ENCODE data around the gene ZNF213. TPM values are rescaled to one million over a fixed set of nuclear protein-coding genes. Genes with fewer than 3 reads are reported as not detected.

Gene ZNF213
- polyA plus RNA-seq, 1 donor from 2014 or later, result 5.1 TPM

GRCh38 chr16:3183445-3184139 is 48.8 kb downstream of the ZNF213 start:
- Histone ChIP-seq H3K9me2 (ENCODE audit: insufficient read depth, low read length) (no peaks in the 10 kb centered on the region), H3K4me3 (ENCODE audit: low read length) (peak overlapping the region; percentile 66), H3K9ac (ENCODE audit: low read length) (no peak overlapping the region), H3K36me3 (ENCODE audit: insufficient read depth, low read length) (no peaks in the 10 kb centered on the region), H3K4me2 (ENCODE audit: low read length) (peak overlapping the region; percentile 44), H4K20me1 (ENCODE audit: insufficient read depth) (no peaks in the 10 kb centered on the region), H3K9me3 (ENCODE audit: low read length) (no peaks in the 10 kb centered on the region), H3K79me2 (replicated peaks; ENCODE audit: insufficient read depth, low read length) (no peaks in the 10 kb centered on the region), H2AFZ (ENCODE audit: low read depth, low read length) (no peak overlapping the region), H3K27ac (ENCODE audit: low read length) (no peak overlapping the region), H3F3A (ENCODE audit: insufficient read depth, low read length, poor library complexity, severe bottlenecking) (no peaks in the 10 kb centered on the region), H3K27me3 (ENCODE audit: insufficient read depth, low read depth, low read length) (peaks cover 95% of the 10 kb centered on the region)
- TF ChIP-seq RAD21 (conservative IDR thresholded peaks at IDR 0.05) (peak; percentile 4), SMC3 (conservative IDR thresholded peaks at IDR 0.05; ENCODE audit: poor library complexity) (no peak)

GRCh38 chr16:3186946-3187690 is 52.3 kb downstream of the ZNF213 start:
- H3K9me2 ChIP-seq (ENCODE audit: insufficient read depth, low read length), result no peaks in the 10 kb centered on the region
- H3K4me2 ChIP-seq (ENCODE audit: low read length), result peak overlapping the region; percentile 51
- H3K9me3 ChIP-seq (ENCODE audit: low read length), result no peaks in the 10 kb centered on the region
- H3K27me3 ChIP-seq (ENCODE audit: insufficient read depth, low read depth, low read length), result peaks cover 96% of the 10 kb centered on the region
- no peak overlapping the region for H3K9ac ChIP-seq (ENCODE audit: low read length)
- H3K79me2 ChIP-seq (replicated peaks; ENCODE audit: insufficient read depth, low read length), result no peaks in the 10 kb centered on the region
- H3K4me3 ChIP-seq (ENCODE audit: low read length), result peak overlapping the region; percentile 89
- H3F3A ChIP-seq (ENCODE audit: insufficient read depth, low read length, poor library complexity, severe bottlenecking), result no peaks in the 10 kb centered on the region
- no peak overlapping the region for H2AFZ ChIP-seq (ENCODE audit: low read depth, low read length)
- TF ChIP-seq CTCF (IDR thresholded peaks at IDR 0.05; ENCODE audit: poor library complexity, severe bottlenecking) (no peak), SMC3 (conservative IDR thresholded peaks at IDR 0.05; ENCODE audit: poor library complexity) (no peak), TAF1 (IDR thresholded peaks at IDR 0.05; ENCODE audit: low read depth) (no peak), REST (IDR thresholded peaks at IDR 0.05; ENCODE audit: borderline replicate concordance) (no peak), MXI1 (conservative IDR thresholded peaks at IDR 0.05; ENCODE audit: poor library complexity, severe bottlenecking) (no peak), POLR2AphosphoS5 (IDR thresholded peaks at IDR 0.05) (no peak), EZH2 (IDR thresholded peaks at IDR 0.05; ENCODE audit: borderline replicate concordance, insufficient read depth, low read length, poor library complexity, severe bottlenecking) (no peak), RAD21 (conservative IDR thresholded peaks at IDR 0.05) (no peak), EP300 (conservative IDR thresholded peaks at IDR 0.05; ENCODE audit: poor library complexity, severe bottlenecking) (no peak)
- peak overlapping the region; percentile 20 for H3K27ac ChIP-seq (ENCODE audit: low read length)
- H3K36me3 ChIP-seq (ENCODE audit: insufficient read depth, low read length), result no peaks in the 10 kb centered on the region
- no peaks in the 10 kb centered on the region for H4K20me1 ChIP-seq (ENCODE audit: insufficient read depth)
